C4-2B (cell line): ENCODE measurements around the gene LLGL1.

ENCODE experiments used
- H3K27ac ChIP-seq: fragments of 450-650 bp; 2 replicates; pipeline ENCODE4 v1.5.1; 2017
- CTCF ChIP-seq: fragments of 450-650 bp; conservative IDR thresholded peaks from 2 replicates; pipeline ENCODE4 v1.5.1; 2017; ENCODE audit warnings: mild to moderate bottlenecking
- ZFX ChIP-seq: fragments of 450-650 bp; IDR thresholded peaks from 2 replicates; pipeline ENCODE4 v1.6.1; 2017

LLGL1 gene

DNA sequence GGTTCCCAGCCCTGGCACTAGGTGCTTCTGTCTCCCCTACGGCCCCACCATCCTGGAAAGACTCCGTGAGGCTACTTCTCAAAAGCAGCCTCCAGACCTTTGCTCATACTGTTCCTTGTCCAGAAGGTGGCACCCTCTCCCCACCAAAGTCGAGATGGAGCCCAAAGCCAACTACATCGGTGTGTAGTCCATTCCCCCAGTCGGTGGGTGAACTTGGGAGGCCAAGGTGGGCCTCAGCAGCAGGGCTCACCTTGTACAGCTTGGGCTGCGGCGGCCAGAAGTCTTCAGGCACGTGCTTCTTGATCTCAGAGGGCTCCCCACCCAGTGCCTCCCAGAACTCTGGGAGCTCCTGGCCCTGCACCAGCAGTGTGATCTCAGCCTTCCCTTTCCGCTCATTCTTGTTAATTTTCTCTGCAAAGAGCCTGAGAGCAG, 22.9 kb downstream of the LLGL1 start:
- no peak overlapping the region for H3K27ac ChIP-seq

DNA sequence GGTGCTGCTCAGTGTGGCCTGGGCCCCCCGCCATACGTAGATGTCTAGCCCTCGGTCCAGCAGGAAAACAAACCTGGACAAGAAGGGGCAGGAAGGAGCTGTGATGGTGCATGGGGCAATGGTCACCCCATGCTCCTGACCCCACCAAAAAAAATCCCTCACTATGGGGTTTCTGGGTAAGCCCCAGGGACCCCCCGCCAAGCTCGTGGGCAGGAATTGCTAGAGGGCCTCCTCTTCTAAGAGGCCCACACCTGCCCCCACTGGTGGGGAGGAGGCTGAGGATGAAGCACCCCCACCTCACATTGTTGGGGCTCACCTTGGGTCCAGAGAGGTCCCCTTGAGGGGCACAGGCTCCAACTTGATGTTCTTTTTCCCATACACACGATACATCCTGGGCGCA, 23.4 kb downstream of the LLGL1 start:
- no peak overlapping the region for H3K27ac ChIP-seq
- TF ChIP-seq ZFX, result no peak
- TF ChIP-seq CTCF, result no peak

More for the DNA sequence above, 22.9 kb downstream of the LLGL1 start:
- TF ChIP-seq ZFX (no peak), CTCF (peak; percentile 86)

DNA sequence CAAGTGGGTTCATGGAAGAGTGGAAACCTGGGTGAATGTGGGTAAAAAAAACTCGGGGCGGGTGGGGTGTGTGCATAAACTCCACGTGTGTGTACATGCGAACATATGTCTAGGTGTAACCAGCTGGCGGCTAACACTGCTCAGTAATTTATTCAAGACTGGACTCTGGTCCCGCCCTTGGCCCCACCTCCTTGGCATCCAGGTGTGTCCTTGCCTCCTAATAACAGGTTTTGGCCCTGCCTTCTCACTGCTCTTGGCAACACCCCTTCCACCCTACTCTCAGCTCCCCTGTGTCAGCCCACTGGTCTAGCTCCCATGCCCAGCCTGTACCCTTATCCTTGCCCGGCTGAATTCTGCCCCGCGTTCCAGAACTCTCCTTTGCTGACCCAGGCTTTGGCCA, 24.8 kb downstream of the LLGL1 start:
- no peak overlapping the region for H3K27ac ChIP-seq
- TF ChIP-seq CTCF (no peak), ZFX (no peak)

- no peak overlapping the region for H3K27ac ChIP-seq
- no peak for TF ChIP-seq ZFX
- no peak for TF ChIP-seq CTCF
These were observed 25.3 kb downstream of the LLGL1 start for GRCh38 chr17:18250708-18251107.

DNA sequence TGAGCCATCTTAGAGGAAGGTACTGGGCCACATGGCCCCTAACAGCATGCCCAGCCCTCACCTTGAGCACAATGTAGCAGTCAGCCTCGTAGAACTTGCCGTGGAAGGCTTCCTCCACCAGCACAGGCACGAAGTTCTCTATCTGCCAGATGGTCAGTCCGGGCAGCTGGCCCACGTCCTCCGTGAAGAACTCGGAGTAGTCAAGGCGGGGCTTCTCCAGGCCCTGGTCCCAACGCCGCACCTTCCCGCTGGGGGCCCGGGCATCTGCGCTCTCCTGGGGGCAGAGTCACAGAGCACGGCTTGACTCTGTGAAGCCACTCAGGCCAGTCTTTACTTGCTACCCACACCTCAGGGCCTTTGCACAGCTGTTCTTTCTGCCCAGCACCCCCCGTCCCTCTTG, 25.8 kb downstream of the LLGL1 start:
- TF ChIP-seq ZFX, result no peak
- no peak for TF ChIP-seq CTCF
- H3K27ac ChIP-seq, result no peak overlapping the region

GRCh38 chr17:18252160-18252559, 26.7 kb downstream of the LLGL1 start:
- H3K27ac ChIP-seq, result no peak overlapping the region
- no peak for TF ChIP-seq CTCF
- no peak for TF ChIP-seq ZFX

- no peak overlapping the region for H3K27ac ChIP-seq
- no peak for TF ChIP-seq CTCF
- no peak for TF ChIP-seq ZFX
These were observed 27.9 kb downstream of the LLGL1 start for GRCh38 chr17:18253187-18253884.
